Esophagus squamous epithelium (tissue), 5 donors: ENCODE measurements around the gene MAPK12. TPM values are rescaled to one million over a fixed set of nuclear protein-coding genes. Genes with fewer than 3 reads are reported as not detected.
"Not testable (repeated sequence)": the region's sequence is repeated elsewhere in the genome, so short reads cannot be mapped to it uniquely, and the experiment has no call there.

Experiments
- DNase-seq: peaks from one replicate; lab custom pipeline; 2025; lab: John Stamatoyannopoulos, UW
- H3K27ac ChIP-seq, 4 donors: fragments of 200-600 bp; sonication (generic); one replicate each; pipeline ENCODE4 v1.5.1; 2016 to 2019; ENCODE audit warnings: mild to moderate bottlenecking in 1 of 4
- H3K27me3 ChIP-seq, 4 donors: fragments of 200-600 bp; sonication (generic); 1 replicate in 3 of 4; 2 replicates in 1 of 4; pipeline versions ENCODE4 v1.5.1 to v1.6.0; 2017 to 2021; ENCODE audit warnings: antibody characterized with exemption in 1 of 4
- H3K36me3 ChIP-seq, 3 donors: fragments of 200-600 bp; sonication (generic); one replicate each; pipeline ENCODE4 v1.5.1; 2016 to 2019
- H3K4me1 ChIP-seq, 3 donors: fragments of 200-600 bp; sonication (generic); one replicate each; pipeline ENCODE4 v1.5.1; 2017 to 2019
- H3K4me3 ChIP-seq, 4 donors: fragments of 200-600 bp; sonication (generic); 1 replicate in 3 of 4; 2 replicates in 1 of 4; pipeline ENCODE4 v1.5.1; 2016 to 2019; ENCODE audit warnings: mild to moderate bottlenecking in 2 of 4, moderate library complexity in 1 of 4
- H3K9me3 ChIP-seq, 3 donors: fragments of 200-600 bp; sonication (generic); one replicate each; pipeline ENCODE4 v1.5.1; 2016 to 2019
- CTCF ChIP-seq, 6 experiments: fragments of 450-650 bp in 4 of 6; fragments of 200-600 bp in 2 of 6; sonication (generic) in 2 of 6; IDR thresholded peaks; one replicate each; pipeline ENCODE4 v1.5.1; 2016 to 2019; ENCODE audit warnings: antibody characterized with exemption in 6 of 6, mild to moderate bottlenecking in 4 of 6, moderate library complexity in 4 of 6
- POLR2A ChIP-seq, 4 donors: fragments of 450-650 bp; IDR thresholded peaks; one replicate each; pipeline ENCODE4 v1.6.1; 2017; ENCODE audit warnings: antibody characterized with exemption in 4 of 4, mild to moderate bottlenecking in 4 of 4, moderate library complexity in 3 of 4
- WGBS, 2 donors: methylation state at CpG; one replicate each; pipeline ENCODE4 v1.1.5; 2018; 5-methylcytosine and 5-hydroxymethylcytosine counted together
- intact Hi-C: fragments of 100-400 bp; cut with DNase I; formaldehyde crosslinking; loops from one replicate; pipeline ENCODE4 v1.15.0; 2022
- total RNA-seq, 4 donors: library from RNA; depleted of rRNA; stranded (reverse); fragments of >200 nt; gene quantifications; one replicate each; pipeline ENCODE4 v1.1.0, GENCODE V29; 2016
- donor health status: DM: yes; HTN: yes; CAD: no.

Gene MAPK12
- total RNA-seq, 4 donors from 2014 or later: 0.19 to 6.9 (median 2.3) TPM

- 20 to 48% methylated on average over 2 to 17 of the region's 25 CpGs for WGBS, 2 donors
- intact Hi-C loops: loop anchor here (2.0 kb wide), 1 partner anchor 67 kb away; the partner anchor contains the start of gene PPP6R2
- peak; percentile 52 for DNase-seq
- TF ChIP-seq CTCF (IDR thresholded peaks at IDR 0.05) (peak in 5 of 6 experiments; percentile 24 to 78 (median 45)), POLR2A (IDR thresholded peaks at IDR 0.05) (no peak)
- Histone ChIP-seq H3K9me3 (no peaks in the 10 kb centered on the region), H3K36me3 (peaks cover 52 to 75% (median 57%) of the 10 kb centered on the region in 3 donors), H3K4me3 (no peak overlapping the region), H3K27me3 (peaks cover 0 to 11% (median 0%) of the 10 kb centered on the region in 4 donors), H3K4me1 (peaks cover 12 to 88% (median 18%) of the 10 kb centered on the region in 3 donors), H3K27ac (peak overlapping the region; percentile 41 to 67 (median 63))
Observed at GRCh38 chr22:50276143-50276542, 14.7 kb upstream of the MAPK12 start.

- Histone ChIP-seq H3K4me1 (peaks cover 19 to 88% (median 22%) of the 10 kb centered on the region in 3 donors), H3K27me3 (peaks cover 0 to 11% (median 0%) of the 10 kb centered on the region in 4 donors), H3K9me3 (no peaks in the 10 kb centered on the region), H3K4me3 (no peak overlapping the region), H3K36me3 (peaks cover 44 to 67% (median 50%) of the 10 kb centered on the region in 3 donors), H3K27ac (peak overlapping the region in 3 of 4 donors; percentile 32 to 65 (median 44))
- DNase-seq: no peak
- no peak for TF ChIP-seq POLR2A (IDR thresholded peaks at IDR 0.05)
- TF ChIP-seq CTCF (IDR thresholded peaks at IDR 0.05): no peak
- intact Hi-C loops: loop anchor here (2.0 kb wide), 1 partner anchor 67 kb away; the partner anchor contains the start of gene PPP6R2
- 80 to 100% methylated on average over 1 to 9 of the region's 43 CpGs for WGBS, 2 donors
Observed at GRCh38 chr22:50275181-50276055, 13.9 kb upstream of the MAPK12 start.

GRCh38 chr22:50274771-50275170, 13.3 kb upstream of the MAPK12 start:
- peaks cover 21 to 87% (median 24%) of the 10 kb centered on the region in 3 donors for H3K4me1 ChIP-seq
- H3K27me3 ChIP-seq: peaks cover 0 to 11% (median 0%) of the 10 kb centered on the region in 4 donors
- H3K4me3 ChIP-seq: no peak overlapping the region
- H3K27ac ChIP-seq: peak overlapping the region in 1 of 4 donors; percentile 17
- intact Hi-C loops: no loop called here
- TF ChIP-seq POLR2A (IDR thresholded peaks at IDR 0.05) (no peak), CTCF (IDR thresholded peaks at IDR 0.05) (no peak)
- no peaks in the 10 kb centered on the region for H3K9me3 ChIP-seq
- peaks cover 38 to 61% (median 43%) of the 10 kb centered on the region in 3 donors for H3K36me3 ChIP-seq
- WGBS, 2 donors: 57% methylated on average over 5 of the region's 7 CpGs; no CpG with 5 or more reads in 1 of the 2 donors
- DNase-seq: no peak

- no peak for DNase-seq
- peaks cover 21 to 87% (median 29%) of the 10 kb centered on the region in 3 donors for H3K4me1 ChIP-seq
- H3K27ac ChIP-seq: peak overlapping the region in 1 of 4 donors; percentile 29
- H3K36me3 ChIP-seq: peaks cover 34 to 56% (median 39%) of the 10 kb centered on the region in 3 donors
- 35% methylated on average over 6 of the region's 7 CpGs; no CpG with 5 or more reads in 1 of the 2 donors for WGBS, 2 donors
- no peak overlapping the region for H3K4me3 ChIP-seq
- intact Hi-C loops: no loop called here
- peaks cover 0 to 11% (median 0%) of the 10 kb centered on the region in 4 donors for H3K27me3 ChIP-seq
- TF ChIP-seq POLR2A (IDR thresholded peaks at IDR 0.05): no peak
- peak in 4 of 6 experiments; percentile 17 to 41 (median 30) for TF ChIP-seq CTCF (IDR thresholded peaks at IDR 0.05)
- no peaks in the 10 kb centered on the region for H3K9me3 ChIP-seq
Observed at GRCh38 chr22:50274311-50274710, 12.8 kb upstream of the MAPK12 start.

GRCh38 chr22:50273781-50274180, 12.3 kb upstream of the MAPK12 start:
- Histone ChIP-seq H3K36me3 (peaks cover 32 to 51% (median 33%) of the 10 kb centered on the region in 3 donors), H3K27ac (peak overlapping the region in 1 of 4 donors; percentile 29), H3K4me1 (peaks cover 22 to 87% (median 33%) of the 10 kb centered on the region in 3 donors), H3K27me3 (peaks cover 0 to 11% (median 0%) of the 10 kb centered on the region in 4 donors)
- intact Hi-C loops, H3K9me3 ChIP-seq, H3K4me3 ChIP-seq, DNase-seq: not testable (repeated sequence)
- 79 to 84% methylated on average over 7 to 10 of the region's 10 CpGs for WGBS, 2 donors

- WGBS, 2 donors: 75% methylated on average over 1 of the region's 11 CpGs; no CpG with 5 or more reads in 1 of the 2 donors
- intact Hi-C loops: not testable (repeated sequence)
Observed at GRCh38 chr22:50273352-50273751, 11.9 kb upstream of the MAPK12 start.

More at GRCh38 chr22:50273352-50273751, 11.9 kb upstream of the MAPK12 start:
- H3K27ac ChIP-seq, DNase-seq, H3K4me3 ChIP-seq, H3K9me3 ChIP-seq: not testable (repeated sequence)
- Histone ChIP-seq H3K27me3 (peaks cover 0 to 11% (median 0%) of the 10 kb centered on the region in 4 donors), H3K4me1 (peaks cover 26 to 87% (median 37%) of the 10 kb centered on the region in 3 donors), H3K36me3 (peaks cover 28 to 47% (median 29%) of the 10 kb centered on the region in 3 donors)
